Endometrial microvascular endothelial cells (primary cell): Measurements from ENCODE around the gene CDC20B. TPM values are rescaled to one million over a fixed set of nuclear protein-coding genes. Genes with fewer than 3 reads are reported as not detected.

Experiments
- in situ Hi-C: cut with HindIII; loops from 2 replicates; pipeline ENCODE4 v1.10.0; 2017; ENCODE audit warnings: low sequenced_read_pairs, low pct_unique_long_range_greater_than_20kb; ENCODE audit errors: inconsistent ontology term
- total RNA-seq: library from RNA; depleted of rRNA; stranded (reverse); fragments of >200 nt; gene quantifications from one replicate; pipeline ENCODE4 v1.2.3, GENCODE V29; 2015; ENCODE audit errors: inconsistent ontology term

Gene CDC20B
- total RNA-seq, result not detected

- in situ Hi-C loops, result no loop called here
Measured at GRCh38 chr5:55172937-55173686, at the start of gene CDC20B. Gene CDC20B (minus strand): TSS chr5:55173177. CDS start chr5:55173000, 177 bp downstream.

GRCh38 chr5:55222092-55222984 lies 49.4 kb upstream of the CDC20B start:
- in situ Hi-C loops, result no loop called here

- in situ Hi-C loops, result no loop called here
Measured at GRCh38 chr5:55220433-55221185, 47.6 kb upstream of the CDC20B start.

GRCh38 chr5:55219770-55220169 lies 46.8 kb upstream of the CDC20B start:
- in situ Hi-C loops, result no loop called here

- in situ Hi-C loops, result no loop called here
Measured at GRCh38 chr5:55218967-55219366, 46.0 kb upstream of the CDC20B start.

GRCh38 chr5:55211184-55211874 lies 38.4 kb upstream of the CDC20B start:
- in situ Hi-C loops, result no loop called here

- in situ Hi-C loops, result no loop called here
Measured at GRCh38 chr5:55205001-55205400, 32.0 kb upstream of the CDC20B start.

GRCh38 chr5:55191165-55191564 lies 18.2 kb upstream of the CDC20B start:
- in situ Hi-C loops, result no loop called here

GRCh38 chr5:55188656-55189540 lies 15.9 kb upstream of the CDC20B start:
- in situ Hi-C loops, result loop anchor here (10.0 kb wide), 1 partner anchor 46 kb away; the partner anchor contains the start of gene CCNO

- in situ Hi-C loops, result loop anchor here (10.0 kb wide), 1 partner anchor 47 kb away; the partner anchor contains the start of gene CCNO
Measured at GRCh38 chr5:55187370-55187769, 14.4 kb upstream of the CDC20B start.

- in situ Hi-C loops, result loop anchor here (10.0 kb wide), 1 partner anchor 55 kb away; the partner anchor contains the start of gene CCNO
Measured at GRCh38 chr5:55180016-55180415, 7.0 kb upstream of the CDC20B start.

GRCh38 chr5:55177078-55177477 lies 4.1 kb upstream of the CDC20B start:
- in situ Hi-C loops, result no loop called here

- in situ Hi-C loops, result no loop called here
Measured at GRCh38 chr5:55176176-55176818, 3.3 kb upstream of the CDC20B start.

GRCh38 chr5:55175781-55176175 lies 2.8 kb upstream of the CDC20B start:
- in situ Hi-C loops, result no loop called here

- in situ Hi-C loops, result no loop called here
Measured at GRCh38 chr5:55173687-55174230, 782 bp upstream of the CDC20B start.

- in situ Hi-C loops, result no loop called here
Measured at GRCh38 chr5:55172051-55172899, 702 bp downstream of the CDC20B start.
